ENCODE measurements around the gene FOXRED1. TPM values are rescaled to one million over a fixed set of nuclear protein-coding genes. Genes with fewer than 3 reads are reported as not detected.

The FOXRED1 gene
- total and polyA plus RNA-seq, 10 of the 15 experiments (the other 5 are each of a cell fraction or from before 2014, with no cell fraction given): 9.9 to 67.7 (median 38.0) TPM

DNA sequence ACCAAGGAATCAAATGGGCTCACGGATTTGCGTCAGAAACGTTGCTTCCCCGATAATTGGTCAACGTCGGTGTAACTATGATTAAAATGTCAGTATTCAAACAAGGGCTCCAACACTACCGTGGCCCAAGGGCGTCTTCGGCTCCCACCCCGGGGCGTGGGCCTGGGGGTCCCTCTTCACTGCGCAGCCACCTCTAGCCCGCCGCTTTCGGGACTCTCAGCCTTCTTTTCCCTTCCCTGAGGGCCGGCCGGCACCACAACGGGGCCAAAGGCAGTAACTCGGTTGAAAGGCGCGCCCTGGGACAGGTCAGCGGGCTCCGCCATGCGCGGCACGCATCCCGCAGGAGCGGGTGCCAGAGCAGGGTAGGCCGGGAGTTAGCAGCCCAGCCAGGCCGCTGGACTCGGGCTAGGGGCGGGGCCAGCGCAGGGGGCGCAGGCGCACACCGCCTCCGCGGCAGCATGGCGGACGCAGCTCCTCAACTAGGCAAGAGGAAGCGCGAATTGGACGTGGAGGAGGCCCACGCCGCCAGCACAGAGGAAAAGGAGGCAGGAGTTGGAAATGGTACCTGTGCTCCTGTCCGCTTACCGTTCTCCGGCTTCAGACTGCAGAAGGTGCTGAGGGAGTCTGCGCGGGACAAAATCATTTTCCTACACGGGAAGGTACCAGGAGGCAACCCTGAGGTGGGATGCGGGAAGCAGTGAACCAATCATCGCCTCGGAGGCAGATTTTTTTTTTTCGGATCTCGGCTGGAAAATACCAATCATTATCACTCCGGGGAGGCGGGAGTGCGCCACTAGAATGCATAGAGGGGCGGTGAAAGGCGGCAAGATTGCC is 34.9 kb downstream of the FOXRED1 start, which contains the start of gene DCPS (continued):
- TF ChIP-seq SPI1 (IDR thresholded peaks at IDR 0.05; ENCODE audit: borderline replicate concordance, insufficient read depth, low read depth, low read length) (peak; percentile 59; the same call in 1 of the 2 replicates), ESRRA (IDR thresholded peaks at IDR 0.05; ENCODE audit: low read length) (0 out of 2 replicates have a peak, but pooled peaks have one; percentile 73), TBL1XR1 (IDR thresholded peaks at IDR 0.05; ENCODE audit: low read depth, low read length) (0 out of 2 replicates have a peak, but pooled peaks have one; percentile 26)
- TF ChIP-seq, protein P1, sequence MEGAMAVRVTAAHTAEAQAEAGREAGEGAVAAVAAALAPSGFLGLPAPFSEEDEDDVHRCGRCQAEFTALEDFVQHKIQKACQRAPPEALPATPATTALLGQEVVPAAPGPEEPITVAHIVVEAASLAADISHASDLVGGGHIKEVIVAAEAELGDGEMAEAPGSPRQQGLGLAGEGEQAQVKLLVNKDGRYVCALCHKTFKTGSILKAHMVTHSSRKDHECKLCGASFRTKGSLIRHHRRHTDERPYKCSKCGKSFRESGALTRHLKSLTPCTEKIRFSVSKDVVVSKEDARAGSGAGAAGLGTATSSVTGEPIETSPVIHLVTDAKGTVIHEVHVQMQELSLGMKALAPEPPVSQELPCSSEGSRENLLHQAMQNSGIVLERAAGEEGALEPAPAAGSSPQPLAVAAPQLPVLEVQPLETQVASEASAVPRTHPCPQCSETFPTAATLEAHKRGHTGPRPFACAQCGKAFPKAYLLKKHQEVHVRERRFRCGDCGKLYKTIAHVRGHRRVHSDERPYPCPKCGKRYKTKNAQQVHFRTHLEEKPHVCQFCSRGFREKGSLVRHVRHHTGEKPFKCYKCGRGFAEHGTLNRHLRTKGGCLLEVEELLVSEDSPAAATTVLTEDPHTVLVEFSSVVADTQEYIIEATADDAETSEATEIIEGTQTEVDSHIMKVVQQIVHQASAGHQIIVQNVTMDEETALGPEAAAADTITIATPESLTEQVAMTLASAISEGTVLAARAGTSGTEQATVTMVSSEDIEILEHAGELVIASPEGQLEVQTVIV (IDR thresholded peaks at IDR 0.05; ENCODE audit: borderline replicate concordance, partially characterized antibody): no peak

DNA sequence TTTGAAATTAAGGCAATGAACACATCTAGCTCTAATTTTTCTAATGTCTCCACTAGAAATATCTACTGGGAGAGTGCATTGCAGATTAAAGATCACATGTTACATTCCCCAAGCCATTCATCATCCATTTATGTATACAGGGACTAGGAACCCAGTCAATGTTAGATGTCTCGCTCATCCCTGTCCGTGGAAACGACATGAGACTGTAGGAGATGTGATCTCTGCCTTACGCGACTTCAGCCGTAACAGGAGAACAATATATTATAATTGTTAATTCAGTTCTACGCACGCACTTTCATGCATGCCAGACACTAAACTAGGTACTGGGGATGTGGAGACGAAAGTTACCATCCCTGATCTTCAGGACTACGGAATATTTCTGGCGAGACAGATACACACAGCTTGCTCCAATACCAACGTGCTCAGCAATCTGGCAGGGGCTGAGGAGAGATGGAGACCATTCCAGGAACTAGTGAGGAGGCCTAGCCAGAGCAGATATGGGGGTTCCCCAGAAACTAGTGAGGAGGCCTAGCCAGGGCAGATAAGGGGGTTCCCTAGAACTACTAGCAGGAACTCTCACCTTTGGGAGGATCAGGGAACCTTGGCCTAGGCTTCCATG is 35.6 kb downstream of the FOXRED1 start:
- ATAC-seq (peak; percentile 74), FAIRE-seq (peak; percentile 47)
- no peak for TF ChIP-seq TCF7 (IDR thresholded peaks at IDR 0.05; ENCODE audit: borderline replicate concordance)
- TF ChIP-seq IRF4 (IDR thresholded peaks at IDR 0.05; ENCODE audit: low read depth, low read length): 0 out of 2 replicates have a peak, but pooled peaks have one; percentile 3
- no peak for TF ChIP-seq EP300 (IDR thresholded peaks at IDR 0.05; ENCODE audit: borderline replicate concordance in 1 of 2, control insufficient read depth in 1 of 2, low read depth in 2 of 2, low read length in 2 of 2)
- no peak for TF ChIP-seq HSF1 (IDR thresholded peaks at IDR 0.05; ENCODE audit: low read depth, low read length)
- TF ChIP-seq NFYB (IDR thresholded peaks at IDR 0.05; ENCODE audit: insufficient read depth, low read depth, low read length): 0 out of 2 replicates have a peak, but pooled peaks have one; percentile 3
- no peak for TF ChIP-seq E2F4 (IDR thresholded peaks at IDR 0.05; ENCODE audit: low read depth, low read length)
- TF ChIP-seq TBL1XR1 (IDR thresholded peaks at IDR 0.05; ENCODE audit: low read depth, low read length): no peak
- peak in 1 of 2 experiments; percentile 9; a peak in 1 of 4 replicates for TF ChIP-seq IKZF2 (IDR thresholded peaks at IDR 0.05)
- peak; percentile 35; the same call in 1 of the 2 replicates for TF ChIP-seq YY1 (IDR thresholded peaks at IDR 0.05; ENCODE audit: low read depth, low read length)

More for the DNA sequence above, 35.6 kb downstream of the FOXRED1 start:
- BruUV-seq (replicated peaks): TSS peak; percentile 80
- ChIA-PET POLR2A (interaction anchor here (0.6 to 1.3 kb wide), 6 partner anchors 11 to 116 kb away, joined by 3 to 5 read pairs (median 4); partner anchors contain the start of gene ST3GAL4), CTCF (interaction anchor here (0.6 to 10.0 kb wide), 3 partner anchors 9 to 178 kb away, joined by 3 to 232 read pairs (median 3); no protein-coding TSS in a partner anchor), SMC1A (ENCODE audit: uncharacterized antibody, unreplicated experiment) (interaction anchor here (0.9 to 3.5 kb wide), 7 partner anchors 8 to 176 kb away, joined by 3 to 14 read pairs (median 5); partner anchors contain the start of genes FOXRED1 and SRPRA), RAD21 (ENCODE audit: unreplicated experiment) (interaction anchor here (1.0 to 2.7 kb wide), 4 partner anchors 11 to 93 kb away, joined by 4 to 7 read pairs (median 4); partner anchors contain the start of genes FAM118B and RPUSD4)
- Histone ChIP-seq H3K4me1 (ENCODE audit: control insufficient read depth, insufficient read depth, low read length) (peaks cover 11% of the 10 kb centered on the region), H2AFZ (ENCODE audit: control insufficient read depth, low read depth, low read length) (peak overlapping the region; percentile 93), H3K27me3 (replicated peaks in 1 of 2; ENCODE audit: control insufficient read depth in 2 of 2, insufficient read depth in 2 of 2, low read length in 1 of 2) (no peaks in the 10 kb centered on the region), H3K27ac (ENCODE audit: control insufficient read depth, insufficient read depth) (peak overlapping the region; percentile 92), H3K4me2 (ENCODE audit: control insufficient read depth, insufficient read depth) (peak overlapping the region; percentile 83), H3K9me3 (replicated peaks; ENCODE audit: control insufficient read depth, insufficient read depth, low read length) (no peaks in the 10 kb centered on the region), H3K4me3 (peak overlapping the region; percentile 96), H3K9ac (ENCODE audit: control insufficient read depth, insufficient read depth, low read length) (peak overlapping the region; percentile 97), H3K79me2 (ENCODE audit: control insufficient read depth, insufficient read depth, low read length) (peaks cover 25% of the 10 kb centered on the region), H4K20me1 (ENCODE audit: control insufficient read depth, insufficient read depth) (no peaks in the 10 kb centered on the region), H3K36me3 (ENCODE audit: control insufficient read depth in 2 of 2, insufficient read depth in 2 of 2, low read length in 1 of 2) (0 out of 4 replicates have a peak, but pooled peaks cover 0 to 6% of the 10 kb centered on the region in 2 experiments)
- DNase-seq (ENCODE audit: low read depth, low spot score): no peak
- WGBS (ENCODE audit: insufficient coverage, insufficient replicate concordance, low lambda C conversion rate, missing lambda C conversion rate): under 1% methylated on average over 12 of the region's 12 CpGs
- in situ Hi-C loops (cut with MboI): no loop called here
- intact Hi-C loops (cut with micrococcal nuclease; ENCODE audit: unreplicated experiment): loop anchor here (1.0 to 2.0 kb wide), 2 partner anchors 20 to 36 kb away; partner anchors contain the start of genes FOXRED1 and SRPRA

Data from GM12878 (cell line).